LNCAP (cell line): ENCODE results near the gene PHF14.

Experiments used
- TF ChIP-seq, protein P1 (sequence below): fragments of 450-650 bp; IDR thresholded peaks from 2 replicates; pipeline ENCODE4 v1.5.1; 2017; ENCODE audit warnings: mild to moderate bottlenecking

Gene PHF14

GRCh38 chr7:11026452-11027359, 53.0 kb downstream of the PHF14 start:
- TF ChIP-seq, protein P1, sequence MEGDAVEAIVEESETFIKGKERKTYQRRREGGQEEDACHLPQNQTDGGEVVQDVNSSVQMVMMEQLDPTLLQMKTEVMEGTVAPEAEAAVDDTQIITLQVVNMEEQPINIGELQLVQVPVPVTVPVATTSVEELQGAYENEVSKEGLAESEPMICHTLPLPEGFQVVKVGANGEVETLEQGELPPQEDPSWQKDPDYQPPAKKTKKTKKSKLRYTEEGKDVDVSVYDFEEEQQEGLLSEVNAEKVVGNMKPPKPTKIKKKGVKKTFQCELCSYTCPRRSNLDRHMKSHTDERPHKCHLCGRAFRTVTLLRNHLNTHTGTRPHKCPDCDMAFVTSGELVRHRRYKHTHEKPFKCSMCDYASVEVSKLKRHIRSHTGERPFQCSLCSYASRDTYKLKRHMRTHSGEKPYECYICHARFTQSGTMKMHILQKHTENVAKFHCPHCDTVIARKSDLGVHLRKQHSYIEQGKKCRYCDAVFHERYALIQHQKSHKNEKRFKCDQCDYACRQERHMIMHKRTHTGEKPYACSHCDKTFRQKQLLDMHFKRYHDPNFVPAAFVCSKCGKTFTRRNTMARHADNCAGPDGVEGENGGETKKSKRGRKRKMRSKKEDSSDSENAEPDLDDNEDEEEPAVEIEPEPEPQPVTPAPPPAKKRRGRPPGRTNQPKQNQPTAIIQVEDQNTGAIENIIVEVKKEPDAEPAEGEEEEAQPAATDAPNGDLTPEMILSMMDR = no peak

- TF ChIP-seq, protein P1 = no peak
These were observed 62.0 kb downstream of the PHF14 start for GRCh38 chr7:11035661-11036060.

DNA sequence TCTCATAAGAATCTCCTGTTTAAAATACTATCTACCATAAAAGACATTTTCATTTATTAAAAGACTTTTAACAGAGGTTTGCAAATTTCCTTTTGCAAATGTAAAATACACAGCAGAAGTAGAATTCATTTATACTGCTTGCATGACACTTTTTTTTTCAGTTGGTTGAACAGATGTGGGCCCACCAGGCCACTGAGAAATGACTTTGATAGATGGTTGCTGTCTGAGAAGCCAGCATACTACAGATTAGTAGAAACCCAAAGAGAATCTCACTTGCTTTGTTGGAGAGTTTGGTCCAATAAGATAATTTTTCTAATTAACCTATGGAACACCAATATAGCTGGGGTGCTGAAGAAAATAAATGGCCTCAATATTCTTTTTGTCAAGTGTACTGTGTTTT, 66.3 kb downstream of the PHF14 start:
- TF ChIP-seq, protein P1 = no peak

- TF ChIP-seq, protein P1 = no peak
These were observed 80.4 kb downstream of the PHF14 start for GRCh38 chr7:11054033-11054432.

DNA sequence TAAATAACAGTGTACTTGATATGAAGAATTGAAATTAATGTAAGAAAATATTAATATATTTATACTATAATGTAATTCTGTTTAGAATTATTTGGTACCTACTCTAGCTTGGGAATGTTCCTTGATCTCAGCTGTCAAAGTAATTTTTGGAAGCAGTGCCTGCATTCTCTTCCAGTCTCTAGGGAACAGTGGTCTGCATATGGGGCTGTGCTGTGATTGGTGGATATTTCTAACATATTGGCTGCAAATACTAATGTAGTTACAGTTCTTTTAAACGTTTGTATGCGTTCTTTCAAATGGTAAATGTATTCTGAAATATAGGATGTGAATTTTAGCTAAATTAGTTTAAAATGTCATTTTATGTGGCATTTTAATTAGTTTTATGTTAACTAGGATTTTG, 87.2 kb downstream of the PHF14 start:
- TF ChIP-seq, protein P1 = no peak

- TF ChIP-seq, protein P1 = no peak
These were observed 88.4 kb downstream of the PHF14 start for GRCh38 chr7:11062110-11062509.

GRCh38 chr7:11069591-11069990, 95.9 kb downstream of the PHF14 start:
- TF ChIP-seq, protein P1 = no peak

GRCh38 chr7:11077816-11078215, 104.1 kb downstream of the PHF14 start:
- TF ChIP-seq, protein P1 = no peak
